ENCODE data around the gene RAB31.

DNA sequence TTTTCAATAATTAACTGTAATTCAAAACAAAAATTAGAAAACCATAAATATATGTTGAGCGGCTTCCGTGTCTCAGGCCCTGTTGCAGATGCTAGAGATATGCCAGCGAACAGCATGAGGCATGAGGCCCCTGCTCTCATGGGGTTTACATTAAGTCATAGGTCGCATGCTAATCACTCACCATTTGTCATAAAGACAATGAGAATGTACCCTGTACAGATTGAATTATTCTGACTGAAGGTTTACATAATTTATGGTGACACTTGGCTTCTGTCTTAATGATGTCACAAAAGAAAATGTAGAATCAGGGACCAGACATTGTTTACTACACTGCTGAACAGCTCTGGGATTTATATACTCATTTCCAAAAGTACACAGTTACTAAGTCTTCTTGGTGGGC is 199.8 kb downstream of the RAB31 start:
- TF ChIP-seq, protein P1, sequence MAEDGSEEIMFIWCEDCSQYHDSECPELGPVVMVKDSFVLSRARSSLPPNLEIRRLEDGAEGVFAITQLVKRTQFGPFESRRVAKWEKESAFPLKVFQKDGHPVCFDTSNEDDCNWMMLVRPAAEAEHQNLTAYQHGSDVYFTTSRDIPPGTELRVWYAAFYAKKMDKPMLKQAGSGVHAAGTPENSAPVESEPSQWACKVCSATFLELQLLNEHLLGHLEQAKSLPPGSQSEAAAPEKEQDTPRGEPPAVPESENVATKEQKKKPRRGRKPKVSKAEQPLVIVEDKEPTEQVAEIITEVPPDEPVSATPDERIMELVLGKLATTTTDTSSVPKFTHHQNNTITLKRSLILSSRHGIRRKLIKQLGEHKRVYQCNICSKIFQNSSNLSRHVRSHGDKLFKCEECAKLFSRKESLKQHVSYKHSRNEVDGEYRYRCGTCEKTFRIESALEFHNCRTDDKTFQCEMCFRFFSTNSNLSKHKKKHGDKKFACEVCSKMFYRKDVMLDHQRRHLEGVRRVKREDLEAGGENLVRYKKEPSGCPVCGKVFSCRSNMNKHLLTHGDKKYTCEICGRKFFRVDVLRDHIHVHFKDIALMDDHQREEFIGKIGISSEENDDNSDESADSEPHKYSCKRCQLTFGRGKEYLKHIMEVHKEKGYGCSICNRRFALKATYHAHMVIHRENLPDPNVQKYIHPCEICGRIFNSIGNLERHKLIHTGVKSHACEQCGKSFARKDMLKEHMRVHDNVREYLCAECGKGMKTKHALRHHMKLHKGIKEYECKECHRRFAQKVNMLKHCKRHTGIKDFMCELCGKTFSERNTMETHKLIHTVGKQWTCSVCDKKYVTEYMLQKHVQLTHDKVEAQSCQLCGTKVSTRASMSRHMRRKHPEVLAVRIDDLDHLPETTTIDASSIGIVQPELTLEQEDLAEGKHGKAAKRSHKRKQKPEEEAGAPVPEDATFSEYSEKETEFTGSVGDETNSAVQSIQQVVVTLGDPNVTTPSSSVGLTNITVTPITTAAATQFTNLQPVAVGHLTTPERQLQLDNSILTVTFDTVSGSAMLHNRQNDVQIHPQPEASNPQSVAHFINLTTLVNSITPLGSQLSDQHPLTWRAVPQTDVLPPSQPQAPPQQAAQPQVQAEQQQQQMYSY (CRISPR knock-in tag; IDR thresholded peaks at IDR 0.05): no peak
- TF ChIP-seq, protein P2, sequence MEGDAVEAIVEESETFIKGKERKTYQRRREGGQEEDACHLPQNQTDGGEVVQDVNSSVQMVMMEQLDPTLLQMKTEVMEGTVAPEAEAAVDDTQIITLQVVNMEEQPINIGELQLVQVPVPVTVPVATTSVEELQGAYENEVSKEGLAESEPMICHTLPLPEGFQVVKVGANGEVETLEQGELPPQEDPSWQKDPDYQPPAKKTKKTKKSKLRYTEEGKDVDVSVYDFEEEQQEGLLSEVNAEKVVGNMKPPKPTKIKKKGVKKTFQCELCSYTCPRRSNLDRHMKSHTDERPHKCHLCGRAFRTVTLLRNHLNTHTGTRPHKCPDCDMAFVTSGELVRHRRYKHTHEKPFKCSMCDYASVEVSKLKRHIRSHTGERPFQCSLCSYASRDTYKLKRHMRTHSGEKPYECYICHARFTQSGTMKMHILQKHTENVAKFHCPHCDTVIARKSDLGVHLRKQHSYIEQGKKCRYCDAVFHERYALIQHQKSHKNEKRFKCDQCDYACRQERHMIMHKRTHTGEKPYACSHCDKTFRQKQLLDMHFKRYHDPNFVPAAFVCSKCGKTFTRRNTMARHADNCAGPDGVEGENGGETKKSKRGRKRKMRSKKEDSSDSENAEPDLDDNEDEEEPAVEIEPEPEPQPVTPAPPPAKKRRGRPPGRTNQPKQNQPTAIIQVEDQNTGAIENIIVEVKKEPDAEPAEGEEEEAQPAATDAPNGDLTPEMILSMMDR (IDR thresholded peaks at IDR 0.05): no peak
- TF ChIP-seq SP1 (CRISPR knock-in tag; conservative IDR thresholded peaks at IDR 0.05): no peak
- TF ChIP-seq MXD4 (CRISPR knock-in tag; IDR thresholded peaks at IDR 0.05; ENCODE audit: borderline replicate concordance): no peak

Measured in WTC11 (cell line).